ENCODE measurements around the gene GABRD. TPM values are rescaled to one million over a fixed set of nuclear protein-coding genes. Genes with fewer than 3 reads are reported as not detected.

Gene GABRD
- total RNA-seq, 2 experiments from 2014 or later = not detected

DNA sequence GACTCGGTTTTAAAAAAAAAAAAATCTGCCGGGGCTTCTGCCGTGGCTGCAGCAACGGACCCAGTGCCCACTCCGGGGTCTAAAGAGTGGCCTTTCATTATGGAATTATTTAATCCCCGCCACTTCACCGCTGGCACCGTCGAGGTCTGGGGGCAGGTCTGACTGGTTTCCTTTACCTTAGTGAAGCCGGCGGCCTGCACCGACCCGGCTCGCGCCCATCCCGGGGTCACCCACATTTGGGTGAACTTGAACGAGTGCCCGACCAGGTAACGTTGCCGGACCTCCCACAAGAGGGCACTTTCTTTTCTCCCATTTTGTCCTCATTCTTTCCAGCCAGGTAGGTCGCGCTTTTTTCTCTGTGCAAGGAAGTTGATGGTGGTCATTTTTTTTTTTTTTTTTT, 35.4 kb downstream of the GABRD start:
- ChIA-PET CTCF (no interaction called here), POLR2A (no interaction called here)
- ATAC-seq (no peak), DNase-seq (no peak)
- Mint-ChIP-seq H3K27ac (no peak overlapping the region), H3K9me3 (ENCODE audit: insufficient read depth) (no peaks in the 10 kb centered on the region), H3K27me3 (ENCODE audit: low read depth) (peaks cover 7% of the 10 kb centered on the region), H3K36me3 (ENCODE audit: low read depth) (no peaks in the 10 kb centered on the region), H3K4me3 (no peak overlapping the region), H3K4me1 (ENCODE audit: low read depth) (peaks cover under 1% of the 10 kb centered on the region)

DNA sequence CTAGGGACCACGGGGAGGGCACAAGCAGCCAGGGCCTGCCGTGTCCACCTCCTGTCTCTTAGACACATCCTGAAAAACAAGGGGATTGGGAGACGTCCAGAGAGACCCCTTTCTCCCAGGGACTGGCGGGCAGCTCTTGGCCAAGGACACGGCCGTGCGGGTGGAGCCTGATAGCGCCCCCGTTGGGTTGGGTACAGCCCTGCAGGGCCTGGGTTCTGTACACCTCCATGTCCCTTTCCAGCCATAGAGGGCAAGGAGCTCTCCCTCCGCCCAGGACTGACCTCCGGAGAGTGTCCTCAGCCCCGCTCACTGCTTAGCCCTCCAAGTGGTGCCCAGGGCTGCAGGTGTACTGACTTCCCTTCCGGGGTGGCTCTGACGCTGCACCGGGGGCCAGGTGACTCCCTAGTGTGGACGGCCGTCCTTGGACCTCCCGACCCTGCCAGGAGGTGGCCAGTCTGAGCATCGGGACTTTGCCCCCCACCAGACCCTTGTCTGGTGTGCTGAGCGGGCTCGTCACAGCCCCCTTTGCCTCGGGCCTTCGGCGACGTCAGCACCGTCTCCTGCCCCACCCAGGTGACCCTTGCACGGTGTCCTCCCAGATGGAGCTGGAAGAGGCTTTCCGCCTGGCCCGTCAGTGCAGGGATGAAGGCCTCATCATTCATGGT, 36.9 kb downstream of the GABRD start:
- no peak overlapping the region for H3K4me3 Mint-ChIP-seq
- CTCF ChIA-PET = interaction anchor here (1.1 kb wide), 1 partner anchor 11 kb away, joined by 6 read pairs; no protein-coding TSS in a partner anchor
- peaks cover 7% of the 10 kb centered on the region for H3K27me3 Mint-ChIP-seq (ENCODE audit: low read depth)
- DNase-seq (no peak), ATAC-seq (no peak)
- H3K4me1 Mint-ChIP-seq (ENCODE audit: low read depth) = no peaks in the 10 kb centered on the region
- no peaks in the 10 kb centered on the region for H3K36me3 Mint-ChIP-seq (ENCODE audit: low read depth)
- POLR2A ChIA-PET = interaction anchor here (0.6 kb wide), 1 partner anchor 1412 kb away, joined by 3 read pairs; no protein-coding TSS in a partner anchor
- no peak overlapping the region for H3K27ac Mint-ChIP-seq
- H3K9me3 Mint-ChIP-seq (ENCODE audit: insufficient read depth) = no peaks in the 10 kb centered on the region

DNA sequence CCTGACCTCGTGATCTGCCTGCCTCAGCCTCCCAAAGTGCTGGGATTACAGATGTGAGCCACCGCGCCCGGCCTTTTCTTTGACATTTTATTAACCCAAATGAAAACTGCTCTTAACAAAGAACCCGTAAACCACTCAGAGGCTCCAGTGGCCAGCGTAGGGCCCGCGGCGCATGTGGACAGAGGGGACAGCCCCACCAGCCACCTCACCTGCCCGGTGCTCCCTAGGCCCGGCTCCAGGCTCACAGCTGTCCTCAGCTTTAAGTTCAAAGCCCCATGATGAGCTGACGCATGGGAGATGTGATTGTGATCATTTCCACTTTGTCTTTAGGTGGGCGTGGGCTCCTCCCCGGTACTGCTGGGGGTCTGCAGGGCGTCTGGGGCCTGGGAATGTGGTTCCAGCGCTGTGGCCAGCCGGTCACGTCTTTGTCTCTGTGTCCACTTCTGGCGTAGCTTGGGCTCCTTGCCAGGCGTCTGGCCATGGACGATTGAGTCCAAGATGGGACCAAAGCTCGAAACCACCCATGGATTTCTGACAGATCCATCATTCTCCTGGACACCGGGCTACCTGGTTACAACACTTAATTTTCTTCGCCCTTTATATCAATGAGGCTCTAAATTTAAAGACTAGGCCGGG, 37.9 kb downstream of the GABRD start:
- Mint-ChIP-seq H3K9me3 (ENCODE audit: insufficient read depth) (no peaks in the 10 kb centered on the region), H3K4me3 (no peak overlapping the region), H3K36me3 (ENCODE audit: low read depth) (no peaks in the 10 kb centered on the region), H3K27ac (no peak overlapping the region), H3K4me1 (ENCODE audit: low read depth) (no peaks in the 10 kb centered on the region), H3K27me3 (ENCODE audit: low read depth) (peaks cover 3% of the 10 kb centered on the region)
- no peak for DNase-seq
- POLR2A ChIA-PET = no interaction called here
- CTCF ChIA-PET = interaction anchor here (1.2 kb wide), 1 partner anchor 13 kb away, joined by 4 read pairs; no protein-coding TSS in a partner anchor
- no peak for ATAC-seq

DNA sequence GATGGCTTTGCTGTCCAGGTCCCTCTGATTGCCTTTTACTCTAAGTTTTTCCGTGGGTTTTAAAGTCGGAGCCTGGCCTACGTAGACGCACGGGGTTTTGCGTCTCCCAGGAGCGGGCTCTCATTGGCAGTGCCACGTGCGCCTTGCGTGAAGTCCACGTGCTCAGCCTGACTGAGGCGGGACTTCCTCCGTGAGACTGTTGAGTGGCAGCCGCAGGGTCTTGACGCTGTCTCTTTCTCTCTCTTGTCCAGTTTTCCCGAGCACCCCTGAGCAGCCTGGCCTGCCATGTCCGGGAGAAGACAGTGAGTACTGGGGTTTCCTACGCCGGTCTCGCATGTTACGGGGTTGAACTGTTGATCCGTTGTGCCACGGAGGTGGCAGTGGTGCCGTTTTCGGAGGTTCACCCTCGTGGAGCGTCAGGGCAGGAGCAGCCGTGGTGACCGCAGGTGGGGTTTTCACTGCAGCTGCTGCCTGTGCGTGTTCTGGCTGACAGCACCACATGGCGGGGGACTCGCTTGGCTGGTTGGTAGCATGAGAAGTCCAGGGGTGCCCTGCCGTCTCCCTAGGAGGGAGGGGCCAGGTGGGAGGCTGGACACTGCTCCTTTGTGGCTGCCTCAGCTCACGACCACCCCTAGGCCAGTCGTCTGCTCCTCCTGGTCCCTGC, 40.3 kb downstream of the GABRD start:
- no peaks in the 10 kb centered on the region for H3K9me3 Mint-ChIP-seq (ENCODE audit: insufficient read depth)
- H3K4me1 Mint-ChIP-seq (ENCODE audit: low read depth) = no peaks in the 10 kb centered on the region

DNA sequence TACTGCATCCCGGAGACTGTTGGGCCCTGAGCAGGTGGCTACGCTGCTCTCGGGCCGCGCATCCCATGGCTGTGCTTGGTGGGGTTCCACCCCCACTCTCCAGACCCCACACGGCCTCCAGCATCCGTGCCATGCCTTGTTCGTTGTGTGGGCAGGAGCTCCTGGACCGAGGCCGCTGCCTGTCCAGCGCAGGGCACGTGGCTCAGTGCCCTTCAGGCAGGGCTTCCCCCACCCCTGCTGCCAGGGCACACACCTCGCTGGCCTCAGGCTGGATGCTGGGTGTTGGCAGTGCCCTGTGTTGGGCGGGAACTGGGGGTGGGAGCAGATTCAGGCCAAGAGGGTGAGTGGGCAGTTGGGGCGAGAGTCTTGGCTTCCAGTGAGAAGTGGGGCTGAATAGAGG, 40.9 kb downstream of the GABRD start:
- Mint-ChIP-seq H3K27me3 (ENCODE audit: low read depth) (no peaks in the 10 kb centered on the region), H3K4me3 (no peak overlapping the region), H3K4me1 (ENCODE audit: low read depth) (no peaks in the 10 kb centered on the region), H3K36me3 (ENCODE audit: low read depth) (no peaks in the 10 kb centered on the region), H3K27ac (no peak overlapping the region), H3K9me3 (ENCODE audit: insufficient read depth) (no peaks in the 10 kb centered on the region)
- ChIA-PET CTCF (no interaction called here), POLR2A (no interaction called here)
- DNase-seq (no peak), ATAC-seq (no peak)

More for the DNA sequence above, 40.3 kb downstream of the GABRD start:
- no peak for ATAC-seq
- no peak overlapping the region for H3K27ac Mint-ChIP-seq
- ChIA-PET CTCF (no interaction called here), POLR2A (no interaction called here)
- no peaks in the 10 kb centered on the region for H3K27me3 Mint-ChIP-seq (ENCODE audit: low read depth)
- no peak overlapping the region for H3K4me3 Mint-ChIP-seq
- DNase-seq = no peak
- no peaks in the 10 kb centered on the region for H3K36me3 Mint-ChIP-seq (ENCODE audit: low read depth)

DNA sequence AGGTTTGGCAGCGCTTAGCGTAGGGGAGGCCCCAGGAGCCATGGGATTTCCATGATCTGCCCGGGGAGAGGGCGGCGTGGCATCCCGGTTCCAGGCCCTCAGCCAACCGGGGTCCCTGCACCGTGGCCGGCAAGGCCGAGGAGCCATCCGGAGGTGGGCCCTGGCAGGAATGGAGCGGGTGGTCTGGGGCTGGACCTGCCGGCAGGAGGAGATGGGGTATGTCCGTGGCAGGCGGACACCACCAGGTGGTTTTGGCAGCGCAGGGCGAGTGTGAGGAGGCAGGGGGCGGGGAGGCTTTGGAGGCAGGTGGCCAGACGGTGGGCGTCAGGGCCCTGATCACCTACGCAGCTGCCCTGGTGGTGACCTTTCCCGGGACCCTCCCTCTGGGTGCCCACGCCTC, 41.4 kb downstream of the GABRD start:
- CTCF ChIA-PET = no interaction called here

DNA sequence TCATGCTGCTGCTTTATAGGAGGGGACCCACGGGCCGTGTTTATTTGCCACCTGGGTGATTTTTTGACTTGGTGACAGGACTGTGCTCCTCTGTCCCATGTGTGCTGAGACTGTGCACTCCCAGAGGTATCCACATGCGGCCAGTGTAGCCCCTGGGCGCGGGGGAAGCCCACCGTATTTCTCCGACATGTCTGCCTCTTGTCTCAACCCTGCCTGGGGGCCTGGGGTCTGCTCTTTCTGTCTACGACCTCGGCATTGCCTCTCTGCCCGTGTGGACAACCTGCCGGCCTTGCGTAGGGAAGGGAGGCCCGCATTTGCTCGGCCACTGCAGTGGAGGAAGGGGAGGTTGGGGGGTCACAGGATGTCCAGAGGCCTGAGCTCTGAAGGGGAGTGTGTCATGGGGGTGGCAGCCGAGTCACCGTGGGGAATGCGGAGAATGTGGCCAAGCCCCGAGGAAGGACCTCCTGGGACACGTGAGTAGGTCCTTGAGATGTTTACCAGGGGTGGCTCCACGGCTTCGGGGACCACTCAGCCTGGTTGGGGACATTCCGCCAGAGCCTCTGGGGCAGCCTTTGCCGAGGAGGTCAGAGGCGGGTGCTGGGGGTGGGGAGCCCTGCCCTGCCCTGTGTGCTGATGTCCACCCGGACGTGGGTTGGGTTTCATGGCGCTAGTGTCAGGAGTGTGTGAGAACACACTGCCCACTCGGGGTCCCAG, 42.1 kb downstream of the GABRD start:
- ChIA-PET CTCF (no interaction called here), POLR2A (no interaction called here)
- no peak overlapping the region for H3K4me3 Mint-ChIP-seq
- no peak for ATAC-seq
- no peaks in the 10 kb centered on the region for H3K36me3 Mint-ChIP-seq (ENCODE audit: low read depth)
- no peaks in the 10 kb centered on the region for H3K9me3 Mint-ChIP-seq (ENCODE audit: insufficient read depth)
- no peak overlapping the region for H3K27ac Mint-ChIP-seq
- H3K4me1 Mint-ChIP-seq (ENCODE audit: low read depth) = no peaks in the 10 kb centered on the region
- no peak for DNase-seq
- H3K27me3 Mint-ChIP-seq (ENCODE audit: low read depth) = no peaks in the 10 kb centered on the region

More for the DNA sequence above, 41.4 kb downstream of the GABRD start:
- POLR2A ChIA-PET = no interaction called here
- no peak overlapping the region for H3K27ac Mint-ChIP-seq
- H3K4me1 Mint-ChIP-seq (ENCODE audit: low read depth) = no peaks in the 10 kb centered on the region
- no peaks in the 10 kb centered on the region for H3K27me3 Mint-ChIP-seq (ENCODE audit: low read depth)
- ATAC-seq (no peak), DNase-seq (no peak)
- H3K9me3 Mint-ChIP-seq (ENCODE audit: insufficient read depth) = no peaks in the 10 kb centered on the region
- no peaks in the 10 kb centered on the region for H3K36me3 Mint-ChIP-seq (ENCODE audit: low read depth)
- no peak overlapping the region for H3K4me3 Mint-ChIP-seq

DNA sequence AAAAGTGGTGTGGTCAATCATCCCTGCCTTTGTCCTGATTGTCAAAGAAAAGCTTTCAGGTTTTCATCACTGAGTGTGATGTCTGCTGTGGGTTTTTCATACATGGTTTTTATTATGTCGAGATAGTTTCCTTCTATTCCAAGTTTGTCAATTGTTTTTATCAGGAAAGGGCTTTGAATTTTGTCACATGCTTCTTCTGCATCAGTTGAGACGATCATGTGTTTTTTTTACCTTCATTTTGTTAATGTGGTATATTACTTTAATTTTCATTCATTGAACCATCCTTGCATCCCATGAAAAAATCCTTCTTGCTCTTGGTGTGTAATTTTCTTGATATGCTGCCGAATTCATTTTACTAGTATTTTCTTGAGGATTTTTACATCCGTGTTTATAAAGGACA, 46.6 kb downstream of the GABRD start:
- H3K36me3 Mint-ChIP-seq (ENCODE audit: low read depth) = no peaks in the 10 kb centered on the region
- H3K9me3 Mint-ChIP-seq (ENCODE audit: insufficient read depth) = no peaks in the 10 kb centered on the region
- no peak for DNase-seq
- H3K27ac Mint-ChIP-seq = no peak overlapping the region
- H3K4me1 Mint-ChIP-seq (ENCODE audit: low read depth) = no peaks in the 10 kb centered on the region
- ATAC-seq = no peak
- no peak overlapping the region for H3K4me3 Mint-ChIP-seq
- CTCF ChIA-PET = no interaction called here
- H3K27me3 Mint-ChIP-seq (ENCODE audit: low read depth) = no peaks in the 10 kb centered on the region
- POLR2A ChIA-PET = no interaction called here

DNA sequence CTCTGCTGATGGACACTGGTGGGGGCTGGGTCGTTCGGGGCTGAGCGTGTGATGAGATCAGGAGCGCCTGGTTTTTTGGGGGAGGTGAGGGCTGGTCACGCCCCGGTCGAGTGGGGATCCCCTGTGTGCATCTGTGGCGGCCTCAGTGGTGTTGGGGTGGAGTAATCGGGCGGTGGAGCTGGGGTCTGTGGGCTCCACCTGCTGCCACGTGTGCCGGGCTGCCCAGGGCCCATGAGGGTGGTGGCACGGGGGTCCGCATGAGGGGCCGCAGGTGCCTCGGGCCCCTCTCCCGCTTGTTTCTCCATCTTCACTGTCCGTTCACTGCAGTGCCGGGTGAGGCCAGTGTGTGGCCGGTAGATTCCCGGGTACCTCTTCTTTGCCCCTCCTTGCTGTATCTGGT, 48.2 kb downstream of the GABRD start:
- Mint-ChIP-seq H3K27ac (no peak overlapping the region), H3K9me3 (ENCODE audit: insufficient read depth) (no peaks in the 10 kb centered on the region), H3K4me3 (no peak overlapping the region), H3K4me1 (ENCODE audit: low read depth) (no peaks in the 10 kb centered on the region), H3K27me3 (ENCODE audit: low read depth) (no peaks in the 10 kb centered on the region), H3K36me3 (ENCODE audit: low read depth) (no peaks in the 10 kb centered on the region)
- ChIA-PET CTCF (interaction anchor here (1.0 kb wide), 1 partner anchor 25 kb away, joined by 3 read pairs; no protein-coding TSS in a partner anchor), POLR2A (interaction anchor here (1.3 kb wide), 1 partner anchor 92 kb away, joined by 3 read pairs; no protein-coding TSS in a partner anchor)
- ATAC-seq = no peak
- DNase-seq = no peak

DNA sequence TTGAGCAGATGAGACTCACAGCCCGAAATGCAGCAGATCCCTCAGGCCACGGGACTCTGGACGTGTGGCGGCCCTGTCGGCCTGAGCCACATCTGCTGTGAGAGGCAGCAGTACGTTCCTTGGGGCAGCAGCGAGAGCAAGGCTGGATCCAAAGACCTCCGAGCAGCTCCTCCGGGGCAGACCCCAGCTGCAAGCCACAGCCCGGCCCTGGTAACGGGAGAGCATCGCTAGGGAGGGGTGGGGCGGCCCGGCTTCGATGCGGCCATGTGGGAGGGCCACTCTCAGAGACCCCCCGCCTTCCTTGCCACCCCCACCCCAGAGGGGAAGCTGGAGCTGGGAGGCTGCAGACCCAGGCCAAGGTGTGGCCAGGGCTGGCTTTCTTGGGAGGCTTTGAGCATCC, 48.8 kb downstream of the GABRD start:
- Mint-ChIP-seq H3K9me3 (ENCODE audit: insufficient read depth) (no peaks in the 10 kb centered on the region), H3K4me1 (ENCODE audit: low read depth) (no peaks in the 10 kb centered on the region), H3K27ac (no peak overlapping the region), H3K4me3 (no peak overlapping the region), H3K27me3 (ENCODE audit: low read depth) (no peaks in the 10 kb centered on the region), H3K36me3 (ENCODE audit: low read depth) (no peaks in the 10 kb centered on the region)
- ATAC-seq (no peak), DNase-seq (no peak)
- ChIA-PET POLR2A (no interaction called here), CTCF (interaction anchor here (1.0 kb wide), 1 partner anchor 24 kb away, joined by 3 read pairs; no protein-coding TSS in a partner anchor)

DNA sequence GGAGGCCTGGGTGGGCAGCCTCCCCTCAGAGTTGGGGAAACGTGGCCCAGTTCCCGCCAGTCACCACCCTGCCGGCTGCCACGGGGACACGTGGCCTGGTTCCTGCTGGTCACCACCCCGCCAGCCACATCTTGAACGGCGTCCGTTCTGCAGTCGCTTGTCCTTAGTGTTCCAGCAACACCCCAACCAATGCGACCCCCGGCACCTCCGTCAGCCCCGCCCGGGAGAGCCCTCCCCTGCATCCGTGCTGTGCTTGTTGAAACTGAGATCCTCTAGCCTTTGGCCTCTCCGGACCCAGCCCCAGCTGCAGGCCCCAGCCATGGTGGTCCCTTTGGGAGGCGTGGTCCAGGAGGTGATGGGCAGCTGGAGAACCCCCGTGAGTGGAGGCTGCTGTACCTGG, 49.8 kb downstream of the GABRD start:
- H3K27me3 Mint-ChIP-seq (ENCODE audit: low read depth) = no peaks in the 10 kb centered on the region
- H3K4me3 Mint-ChIP-seq = no peak overlapping the region
- ChIA-PET POLR2A (no interaction called here), CTCF (no interaction called here)
- H3K36me3 Mint-ChIP-seq (ENCODE audit: low read depth) = no peaks in the 10 kb centered on the region
- no peaks in the 10 kb centered on the region for H3K9me3 Mint-ChIP-seq (ENCODE audit: insufficient read depth)
- DNase-seq = no peak
- no peak for ATAC-seq
- H3K27ac Mint-ChIP-seq = no peak overlapping the region
- no peaks in the 10 kb centered on the region for H3K4me1 Mint-ChIP-seq (ENCODE audit: low read depth)

DNA sequence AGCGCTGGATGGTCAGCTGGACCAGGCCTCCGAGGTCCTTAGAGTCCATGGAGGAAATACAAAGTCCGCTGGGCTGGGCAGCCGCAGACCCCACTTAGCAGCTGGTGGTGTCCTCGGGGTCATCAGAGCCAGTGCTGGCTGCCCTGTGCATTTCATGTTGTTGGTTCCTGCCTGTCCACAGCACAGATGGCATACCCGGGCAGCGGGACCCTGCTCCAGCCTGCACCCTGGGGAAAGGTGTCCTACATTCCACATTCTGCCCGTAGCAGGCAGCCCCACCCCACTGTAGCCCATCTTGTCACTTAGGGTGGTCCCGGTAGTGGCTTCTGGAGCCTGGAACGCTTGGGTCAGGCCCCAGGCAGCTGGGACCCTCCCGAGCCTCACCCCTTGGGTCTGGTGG, 50.9 kb downstream of the GABRD start:
- no peaks in the 10 kb centered on the region for H3K27me3 Mint-ChIP-seq (ENCODE audit: low read depth)
- no peaks in the 10 kb centered on the region for H3K9me3 Mint-ChIP-seq (ENCODE audit: insufficient read depth)
- no peaks in the 10 kb centered on the region for H3K36me3 Mint-ChIP-seq (ENCODE audit: low read depth)
- CTCF ChIA-PET = no interaction called here
- no peak for ATAC-seq
- no peak for DNase-seq
- H3K4me1 Mint-ChIP-seq (ENCODE audit: low read depth) = no peaks in the 10 kb centered on the region
- POLR2A ChIA-PET = no interaction called here
- H3K4me3 Mint-ChIP-seq = no peak overlapping the region
- no peak overlapping the region for H3K27ac Mint-ChIP-seq

Measured in activated CD8-positive, alpha-beta T cell treated with anti-CD3 and anti-CD28 coated beads, Interleukin-2, amount 10 ng/mL, durations not matched to agents 7 days and 5 days (primary cell).